Pancreas (tissue), 10 donors: ENCODE data around the gene DRAM1. TPM values are rescaled to one million over a fixed set of nuclear protein-coding genes. Genes with fewer than 3 reads are reported as not detected.

Experiments
- ATAC-seq, 4 donors: fragments of 200-7000 bp; cut with Tn5 transposase; one replicate each; pipeline versions ENCODE4 v1.8.0 to v1.9.1; 2020; ENCODE audit warnings: mild to moderate bottlenecking in 4 of 4, moderate library complexity in 4 of 4
- DNase-seq, 6 donors: peaks; one replicate each; pipeline ENCODE4 v3.0.0-alpha.2; 2020
- FAIRE-seq: peaks from 2 replicates; lab custom pipeline; 2012; peaks lifted over from hg19 to GRCh38; lab: Jason Lieb, UNC
- H3K27ac ChIP-seq, 4 donors: fragments of 200-600 bp; sonication (generic); 1 replicate in 3 of 4; 2 replicates in 1 of 4; pipeline versions ENCODE4 v1.5.0 to v1.8.0; 2020
- H3K27me3 ChIP-seq, 4 donors: fragments of 200-600 bp; one replicate each; pipeline ENCODE4 v1.8.0; 2021
- H3K36me3 ChIP-seq, 3 donors: fragments of 200-600 bp; sonication (generic) in 1 of 3; one replicate each; pipeline versions ENCODE4 v1.5.0 to v1.8.0; 2020 to 2021
- H3K4me1 ChIP-seq, 3 donors: fragments of 200-600 bp; one replicate each; pipeline ENCODE4 v1.8.0; 2021
- H3K4me3 ChIP-seq, 4 donors: fragments of 200-600 bp; sonication (generic) in 2 of 4; one replicate each; pipeline versions ENCODE4 v1.5.0 to v1.8.0; 2020 to 2021
- H3K9me3 ChIP-seq, 4 donors: fragments of 200-600 bp; one replicate each; pipeline ENCODE4 v1.8.0; 2021
- WGBS, 2 donors: extraction: QIAGEN DNeasy Blood & Tissue Kit; methylation state at CpG; one replicate each; pipeline ENCODE4 v1.1.7; 2013; 5-methylcytosine and 5-hydroxymethylcytosine counted together
- intact Hi-C, 3 donors: fragments of 100-400 bp; cut with DNase I; formaldehyde crosslinking; loops; one replicate each; pipeline versions ENCODE4 v1.11.1 to v1.14.2; 2022
- polyA plus RNA-seq, 2 donors: library from polyadenylated mRNA; stranded (reverse); fragments of 200-250 nt; gene quantifications; one replicate each; pipeline ENCODE4 v1.2.3, GENCODE V29; 2013
- total RNA-seq, 6 donors: library from RNA; stranded (reverse); fragmentation: NEBNext Ultra II Directional in 4 of 6; extraction: Animal tissue kit (Norgen Biotek cat#: 25700) in 4 of 6; gene quantifications; one replicate each; pipeline versions ENCODE4 v1.2.1 to v1.2.4, GENCODE V29; 2021 to 2023
- TF ChIP-seq, protein P1 (sequence below), 4 donors: fragments of 200-600 bp; sonication (generic) in 3 of 4; IDR thresholded peaks; one replicate each; pipeline versions ENCODE4 v1.5.0 to v1.8.0; 2021; ENCODE audit warnings: antibody characterized with exemption in 4 of 4
- donor health status: healthy with polysubstance abuse.
- donor health status: DM: no; HTN: no; CAD: no; lungs with moderate emphysema.
- donor health status: DM: no; HTN: no; CAD: no.
- donor health status: control.
- donor health status: control.
- donor health status: Bipolar disorder and iron deficiency.
- donor health status: DM: yes; HTN: yes; CAD: no.
- donor health status: DM: no; HTN: no; CAD: no.
- donor health status: DM: no; HTN: no; CAD: no.
- donor health status: DM: yes; HTN: yes; CAD: no.

DRAM1 gene
- total and polyA plus RNA-seq, 8 donors, result 3.1 to 15.0 (median 5.6) TPM

DNA sequence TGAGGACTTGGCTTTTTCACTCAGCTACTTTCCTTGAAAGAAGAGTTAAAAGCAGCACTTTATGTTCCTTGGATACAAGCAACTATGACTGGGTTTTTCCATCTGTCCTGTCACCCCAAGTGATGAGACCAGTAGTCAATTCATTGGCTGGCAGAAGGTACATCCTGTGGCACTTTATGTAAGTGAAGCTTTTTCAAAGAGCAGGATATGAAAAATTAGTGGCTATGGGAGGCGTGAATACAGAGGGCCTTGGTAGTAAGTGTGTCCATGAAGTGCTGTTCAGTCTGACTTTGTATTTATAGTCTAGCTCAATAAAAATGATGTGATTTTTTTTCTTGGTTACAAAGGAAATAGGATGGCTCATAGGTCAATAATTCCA, 68.8 kb downstream of the DRAM1 start:
- TF ChIP-seq, protein P1, sequence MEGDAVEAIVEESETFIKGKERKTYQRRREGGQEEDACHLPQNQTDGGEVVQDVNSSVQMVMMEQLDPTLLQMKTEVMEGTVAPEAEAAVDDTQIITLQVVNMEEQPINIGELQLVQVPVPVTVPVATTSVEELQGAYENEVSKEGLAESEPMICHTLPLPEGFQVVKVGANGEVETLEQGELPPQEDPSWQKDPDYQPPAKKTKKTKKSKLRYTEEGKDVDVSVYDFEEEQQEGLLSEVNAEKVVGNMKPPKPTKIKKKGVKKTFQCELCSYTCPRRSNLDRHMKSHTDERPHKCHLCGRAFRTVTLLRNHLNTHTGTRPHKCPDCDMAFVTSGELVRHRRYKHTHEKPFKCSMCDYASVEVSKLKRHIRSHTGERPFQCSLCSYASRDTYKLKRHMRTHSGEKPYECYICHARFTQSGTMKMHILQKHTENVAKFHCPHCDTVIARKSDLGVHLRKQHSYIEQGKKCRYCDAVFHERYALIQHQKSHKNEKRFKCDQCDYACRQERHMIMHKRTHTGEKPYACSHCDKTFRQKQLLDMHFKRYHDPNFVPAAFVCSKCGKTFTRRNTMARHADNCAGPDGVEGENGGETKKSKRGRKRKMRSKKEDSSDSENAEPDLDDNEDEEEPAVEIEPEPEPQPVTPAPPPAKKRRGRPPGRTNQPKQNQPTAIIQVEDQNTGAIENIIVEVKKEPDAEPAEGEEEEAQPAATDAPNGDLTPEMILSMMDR (IDR thresholded peaks at IDR 0.05), result no peak
- Histone ChIP-seq H3K36me3 (no peaks in the 10 kb centered on the region), H3K27me3 (no peaks in the 10 kb centered on the region), H3K27ac (no peak overlapping the region), H3K4me3 (no peak overlapping the region), H3K9me3 (no peaks in the 10 kb centered on the region), H3K4me1 (no peaks in the 10 kb centered on the region)
- FAIRE-seq, result no peak
- ATAC-seq, result no peak
- 90 to 94% methylated on average over 1 of the region's 1 CpG for WGBS, 2 donors
- intact Hi-C loops, result no loop called here
- no peak for DNase-seq

DNA sequence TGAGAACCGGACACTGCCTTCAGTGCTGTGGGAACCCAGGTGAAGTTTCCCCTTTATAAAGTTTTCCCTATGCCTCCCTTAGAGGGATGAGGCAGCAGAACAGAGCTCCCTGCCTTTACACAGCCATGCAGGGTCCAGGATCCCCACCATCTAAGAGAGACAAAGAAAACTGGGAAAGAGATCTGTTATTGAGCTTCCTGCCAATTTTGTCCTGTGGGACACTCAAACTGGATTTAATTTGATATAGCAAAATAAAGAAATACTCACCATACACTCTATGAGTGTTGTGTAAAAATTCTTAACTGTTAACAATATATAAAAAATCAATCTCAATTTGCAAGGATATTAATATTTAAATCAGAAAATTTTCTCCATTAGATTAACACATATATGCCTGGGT, 69.9 kb downstream of the DRAM1 start:
- no peak for FAIRE-seq
- TF ChIP-seq, protein P1 (IDR thresholded peaks at IDR 0.05), result no peak

DNA sequence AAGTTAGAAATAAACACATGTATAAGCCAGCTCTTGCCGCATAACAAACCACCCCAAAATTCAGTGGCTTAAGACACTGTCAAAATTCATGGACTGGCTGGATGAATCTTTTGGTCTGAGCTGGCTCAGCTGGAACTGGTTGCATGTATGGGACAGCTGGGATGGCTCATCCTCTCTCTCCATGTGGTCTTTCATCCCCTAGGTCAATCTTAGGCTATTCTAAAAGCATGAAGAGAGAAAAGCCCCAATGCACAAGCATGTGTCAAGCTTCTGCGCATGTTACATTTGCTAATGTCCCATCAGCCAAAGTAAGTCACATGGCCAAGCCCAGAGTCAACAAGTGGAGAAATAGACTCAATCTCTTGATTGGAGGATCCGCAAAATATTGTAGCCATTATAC, 71.0 kb downstream of the DRAM1 start:
- FAIRE-seq (no peak), ATAC-seq (no peak), DNase-seq (no peak)
- intact Hi-C loops, result no loop called here
- WGBS, 2 donors, result 87 to 95% methylated on average over 3 of the region's 3 CpGs
- Histone ChIP-seq H3K4me1 (no peaks in the 10 kb centered on the region), H3K9me3 (no peaks in the 10 kb centered on the region), H3K27ac (no peak overlapping the region), H3K36me3 (no peaks in the 10 kb centered on the region), H3K27me3 (no peaks in the 10 kb centered on the region), H3K4me3 (no peak overlapping the region)
- TF ChIP-seq, protein P1 (IDR thresholded peaks at IDR 0.05), result no peak

More for the DNA sequence above, 69.9 kb downstream of the DRAM1 start:
- no peak for DNase-seq
- no peak for ATAC-seq
- no peaks in the 10 kb centered on the region for H3K36me3 ChIP-seq
- H3K9me3 ChIP-seq, result no peaks in the 10 kb centered on the region
- intact Hi-C loops, result no loop called here
- H3K27ac ChIP-seq, result no peak overlapping the region
- H3K27me3 ChIP-seq, result no peaks in the 10 kb centered on the region
- WGBS, 2 donors, result 82 to 100% methylated on average over 1 of the region's 1 CpG
- no peaks in the 10 kb centered on the region for H3K4me1 ChIP-seq
- H3K4me3 ChIP-seq, result no peak overlapping the region

DNA sequence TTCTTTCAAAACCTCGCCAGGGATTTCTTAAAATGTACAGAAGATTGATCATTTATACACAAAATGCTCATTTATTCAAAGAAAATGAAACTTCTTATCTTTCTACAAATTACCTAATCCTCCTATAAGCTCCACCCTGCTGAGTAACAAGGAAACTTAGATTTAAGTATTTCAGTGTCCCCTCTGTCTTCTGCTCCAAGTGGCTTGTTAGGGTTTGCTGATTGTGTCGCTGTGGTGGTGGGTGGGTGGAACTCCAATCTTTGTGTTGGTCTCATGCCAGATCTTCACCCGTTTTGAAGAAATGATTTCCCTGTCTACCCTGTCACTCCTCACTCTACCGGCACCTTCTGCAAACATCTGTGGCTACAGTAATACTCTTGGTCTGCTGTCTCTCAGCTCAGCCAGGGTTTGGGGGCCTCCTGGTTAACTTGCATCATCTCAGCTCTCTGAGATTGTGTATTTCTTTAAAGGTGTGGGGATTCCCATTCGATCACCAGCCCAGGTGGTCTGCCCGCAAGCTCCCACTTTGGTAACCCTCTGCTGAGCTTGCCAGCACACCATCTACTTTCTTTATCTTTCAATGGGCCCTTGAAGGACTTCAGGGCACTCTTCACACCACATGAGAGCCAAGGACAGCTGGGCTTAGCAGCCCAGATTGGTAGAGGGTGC, 73.8 kb downstream of the DRAM1 start:
- Histone ChIP-seq H3K36me3 (no peaks in the 10 kb centered on the region), H3K27ac (no peak overlapping the region), H3K4me3 (no peak overlapping the region), H3K27me3 (no peaks in the 10 kb centered on the region), H3K9me3 (no peaks in the 10 kb centered on the region), H3K4me1 (no peaks in the 10 kb centered on the region)
- DNase-seq (no peak), FAIRE-seq (no peak), ATAC-seq (no peak)
- 68 to 76% methylated on average over 6 of the region's 6 CpGs for whole genome bisulfite sequencing, 2 donors
- TF ChIP-seq, protein P1 (IDR thresholded peaks at IDR 0.05), result no peak
- intact Hi-C loops, result no loop called here

DNA sequence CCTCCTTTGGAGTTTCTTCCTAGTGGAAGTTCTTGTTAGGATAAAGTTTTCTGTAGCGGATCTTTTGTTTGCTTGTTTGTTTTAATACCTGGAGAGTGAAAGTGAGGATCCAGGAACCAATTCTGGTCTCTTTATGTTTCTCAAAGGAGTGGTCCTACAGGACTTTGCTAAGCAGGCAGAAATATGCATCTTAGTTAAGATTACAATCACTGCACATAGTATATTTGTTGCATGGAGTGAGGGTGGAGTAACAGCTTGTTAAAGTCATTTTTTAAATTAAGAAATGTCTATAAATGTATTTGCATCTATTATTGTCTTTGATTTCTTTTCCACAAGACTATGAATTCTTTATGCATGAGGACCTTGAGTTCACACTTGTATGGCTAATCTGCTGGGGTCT, 76.7 kb downstream of the DRAM1 start:
- H3K4me3 ChIP-seq, result no peak overlapping the region
- intact Hi-C loops, result no loop called here
- H3K4me1 ChIP-seq, result no peaks in the 10 kb centered on the region
- 83 to 87% methylated on average over 1 of the region's 1 CpG for WGBS, 2 donors
- no peaks in the 10 kb centered on the region for H3K9me3 ChIP-seq
- FAIRE-seq (no peak), ATAC-seq (no peak), DNase-seq (no peak)
- TF ChIP-seq, protein P1 (IDR thresholded peaks at IDR 0.05), result no peak
- H3K27me3 ChIP-seq, result no peaks in the 10 kb centered on the region
- no peaks in the 10 kb centered on the region for H3K36me3 ChIP-seq
- no peak overlapping the region for H3K27ac ChIP-seq
